ENCODE measurements around the gene TPRKB. TPM values are rescaled to one million over a fixed set of nuclear protein-coding genes. Genes with fewer than 3 reads are reported as not detected.
A peak's percentile ranks its signal among the peaks of the same experiment; 100 is the strongest.

The TPRKB gene
- total RNA-seq, 1 donor from 2014 or later: 157 TPM

GRCh38 chr2:73700661-73701447, 36.3 kb downstream of the TPRKB start:
- Mint-ChIP-seq H3K36me3 (no peaks in the 10 kb centered on the region), H3K27ac (no peak overlapping the region), H3K27me3 (ENCODE audit: insufficient read depth, low read depth) (peaks cover 7% of the 10 kb centered on the region), H3K4me3 (peak overlapping the region; percentile 58), H3K9me3 (peaks cover 5% of the 10 kb centered on the region), H3K4me1 (no peaks in the 10 kb centered on the region)
- H3K4me3 ChIP-seq: no peak overlapping the region
- H3K4me1 ChIP-seq: no peaks in the 10 kb centered on the region
- H3K79me2 ChIP-seq (ENCODE audit: low read depth): no peaks in the 10 kb centered on the region
- TF ChIP-seq EZH2phosphoT487 (IDR thresholded peaks at IDR 0.05) (no peak), EZH2 (IDR thresholded peaks at IDR 0.05) (no peak), CTCF (IDR thresholded peaks at IDR 0.05) (no peak)
- H3K9ac ChIP-seq: no peak overlapping the region
- no peaks in the 10 kb centered on the region for H3F3A ChIP-seq (ENCODE audit: low read depth)
- H4K20me1 ChIP-seq (ENCODE audit: low read depth): no peaks in the 10 kb centered on the region
- H3K36me3 ChIP-seq: no peaks in the 10 kb centered on the region
- DNase-seq (ENCODE audit: low spot score): no peak
- no peak overlapping the region for H2AFZ ChIP-seq (replicated peaks)
- no peak overlapping the region for H3K4me2 ChIP-seq
- H3K27ac ChIP-seq: no peak overlapping the region
- H3K27me3 ChIP-seq: peaks cover 24% of the 10 kb centered on the region
- no peaks in the 10 kb centered on the region for H3K9me3 ChIP-seq (ENCODE audit: low read depth)

GRCh38 chr2:73700131-73700611, 37.0 kb downstream of the TPRKB start:
- Mint-ChIP-seq H3K36me3 (no peaks in the 10 kb centered on the region), H3K4me3 (no peak overlapping the region), H3K27me3 (ENCODE audit: insufficient read depth, low read depth) (peaks cover 3% of the 10 kb centered on the region), H3K27ac (no peak overlapping the region), H3K4me1 (no peaks in the 10 kb centered on the region), H3K9me3 (peaks cover 5% of the 10 kb centered on the region)
- H3K4me2 ChIP-seq: no peak overlapping the region
- TF ChIP-seq EZH2 (IDR thresholded peaks at IDR 0.05): no peak
- TF ChIP-seq EZH2phosphoT487 (IDR thresholded peaks at IDR 0.05): no peak
- no peak for TF ChIP-seq CTCF (IDR thresholded peaks at IDR 0.05)
- H3K27me3 ChIP-seq: peaks cover 24% of the 10 kb centered on the region
- H3K36me3 ChIP-seq: no peaks in the 10 kb centered on the region
- no peaks in the 10 kb centered on the region for H4K20me1 ChIP-seq (ENCODE audit: low read depth)
- no peak overlapping the region for H2AFZ ChIP-seq (replicated peaks)
- H3K4me3 ChIP-seq: no peak overlapping the region
- H3K4me1 ChIP-seq: no peaks in the 10 kb centered on the region
- H3K9ac ChIP-seq: no peak overlapping the region
- H3F3A ChIP-seq (ENCODE audit: low read depth): no peaks in the 10 kb centered on the region
- no peaks in the 10 kb centered on the region for H3K79me2 ChIP-seq (ENCODE audit: low read depth)
- no peak for DNase-seq (ENCODE audit: low spot score)
- H3K27ac ChIP-seq: no peak overlapping the region
- no peaks in the 10 kb centered on the region for H3K9me3 ChIP-seq (ENCODE audit: low read depth)

- H3K4me3 Mint-ChIP-seq: no peak overlapping the region
Measured at GRCh38 chr2:73699437-73699836, 37.7 kb downstream of the TPRKB start.

More at GRCh38 chr2:73699437-73699836, 37.7 kb downstream of the TPRKB start:
- Histone ChIP-seq H4K20me1 (ENCODE audit: low read depth) (no peaks in the 10 kb centered on the region), H3K9me3 (ENCODE audit: low read depth) (no peaks in the 10 kb centered on the region), H3K27me3 (peaks cover 17% of the 10 kb centered on the region), H3K4me1 (no peaks in the 10 kb centered on the region), H3K4me3 (no peak overlapping the region), H3K27ac (no peak overlapping the region), H2AFZ (replicated peaks) (no peak overlapping the region), H3K9ac (no peak overlapping the region), H3F3A (ENCODE audit: low read depth) (no peaks in the 10 kb centered on the region), H3K79me2 (ENCODE audit: low read depth) (no peaks in the 10 kb centered on the region), H3K36me3 (no peaks in the 10 kb centered on the region), H3K4me2 (no peak overlapping the region)
- peaks cover 3% of the 10 kb centered on the region for H3K27me3 Mint-ChIP-seq (ENCODE audit: insufficient read depth, low read depth)
- no peak for DNase-seq (ENCODE audit: low spot score)
- no peaks in the 10 kb centered on the region for H3K36me3 Mint-ChIP-seq
- no peak overlapping the region for H3K27ac Mint-ChIP-seq
- H3K9me3 Mint-ChIP-seq: peaks cover 5% of the 10 kb centered on the region
- H3K4me1 Mint-ChIP-seq: no peaks in the 10 kb centered on the region
- TF ChIP-seq EZH2 (IDR thresholded peaks at IDR 0.05) (no peak), EZH2phosphoT487 (IDR thresholded peaks at IDR 0.05) (no peak), CTCF (IDR thresholded peaks at IDR 0.05) (no peak)
